WTC11 (cell line): ENCODE data around the gene BCL11B. TPM values are rescaled to one million over a fixed set of nuclear protein-coding genes. Genes with fewer than 3 reads are reported as not detected.

Source experiments
- ATAC-seq: fragments of 200-7000 bp; cut with Tn5 transposase; 2 replicates; pipeline ENCODE4 v1.10.0; 2021; ENCODE audit warnings: mild to moderate bottlenecking, moderate library complexity
- CTCF ChIA-PET: fragments of 300-600 bp; sonication (Branson Sonifier 250); formaldehyde crosslinking; loops from one replicate; lab custom pipeline; 2021; ENCODE audit warnings: antibody characterized with exemption; lab: Charles Lee
- POLR2A ChIA-PET: fragments of 350-600 bp; sonication (Branson Sonifier 250); formaldehyde crosslinking; loops from one replicate; lab custom pipeline; 2021; ENCODE audit warnings: antibody characterized with exemption; lab: Charles Lee
- DNase-seq: peaks from one replicate; pipeline ENCODE4 v3.0.0; 2021; ENCODE audit warnings: low spot score
- H3K27ac Mint-ChIP-seq: 2 replicates; pipeline ENCODE4 v1.8.0; 2021; ENCODE audit warnings: mixed read lengths
- H3K27me3 Mint-ChIP-seq: 2 replicates; pipeline ENCODE4 v1.8.0; 2021; ENCODE audit warnings: low read depth, mild to moderate bottlenecking, moderate library complexity, mixed read lengths
- H3K36me3 Mint-ChIP-seq: 2 replicates; pipeline ENCODE4 v1.8.0; 2021; ENCODE audit warnings: mixed read lengths
- H3K4me1 Mint-ChIP-seq: 2 replicates; pipeline ENCODE4 v1.8.0; 2022; ENCODE audit warnings: mixed read lengths
- H3K4me3 Mint-ChIP-seq: 2 replicates; pipeline ENCODE4 v1.8.0; 2021; ENCODE audit warnings: mild to moderate bottlenecking, moderate library complexity, mixed read lengths
- H3K9me3 Mint-ChIP-seq: 2 replicates; pipeline ENCODE4 v1.8.0; 2021; ENCODE audit warnings: mixed read lengths
- AR ChIP-seq: fragments of 250-450 bp; sonication (Bioruptor Pico); IDR thresholded peaks from 2 replicates; pipeline ENCODE4 v1.9.0; 2021; ENCODE audit warnings: mild to moderate bottlenecking
- ATF1 ChIP-seq: sonication (generic); formaldehyde crosslinking; IDR thresholded peaks from 2 replicates; pipeline ENCODE4 v1.8.1; 2023; ENCODE audit warnings: mild to moderate bottlenecking, moderate library complexity, missing genetic modification reagents
- CBFB ChIP-seq: sonication (generic); formaldehyde crosslinking; IDR thresholded peaks from 2 replicates; pipeline ENCODE4 v1.8.1; 2022; ENCODE audit warnings: mild to moderate bottlenecking, low read depth, missing genetic modification reagents
- CDX4 ChIP-seq: fragments of 250-450 bp; sonication (Bioruptor Pico); IDR thresholded peaks from 2 replicates; pipeline ENCODE4 v1.9.0; 2021; ENCODE audit warnings: moderate library complexity, mild to moderate bottlenecking, inconsistent platforms, borderline replicate concordance
- CREB1 ChIP-seq: sonication (generic); formaldehyde crosslinking; IDR thresholded peaks from 2 replicates; pipeline ENCODE4 v1.8.0; 2023; ENCODE audit warnings: mild to moderate bottlenecking, missing genetic modification reagents
- ESRRA ChIP-seq: sonication (generic); formaldehyde crosslinking; IDR thresholded peaks from 2 replicates; pipeline ENCODE4 v1.8.1; 2022; ENCODE audit warnings: mild to moderate bottlenecking, missing genetic modification reagents, borderline replicate concordance
- FOXJ3 ChIP-seq: sonication (generic); formaldehyde crosslinking; IDR thresholded peaks from 2 replicates; pipeline ENCODE4 v1.9.0; 2021; ENCODE audit warnings: missing genetic modification reagents, mild to moderate bottlenecking, borderline replicate concordance
- GRHL2 ChIP-seq: fragments of 250-450 bp; sonication (Bioruptor Pico); IDR thresholded peaks from 2 replicates; pipeline ENCODE4 v1.8.0; 2022; ENCODE audit warnings: mild to moderate bottlenecking, moderate library complexity; ENCODE audit not compliant: insufficient replicate concordance, severe bottlenecking
- HMGA2 ChIP-seq: fragments of 250-450 bp; sonication (Bioruptor Pico); IDR thresholded peaks from 2 replicates; pipeline ENCODE4 v1.4.0; 2021; ENCODE audit warnings: mild to moderate bottlenecking, moderate library complexity
- IRF1 ChIP-seq: sonication (generic); formaldehyde crosslinking; IDR thresholded peaks from 2 replicates; pipeline ENCODE4 v1.8.0; 2023; ENCODE audit warnings: missing genetic modification reagents
- MAX ChIP-seq: sonication (generic); formaldehyde crosslinking; IDR thresholded peaks from 2 replicates; pipeline ENCODE4 v1.8.0; 2022; ENCODE audit warnings: mild to moderate bottlenecking, missing genetic modification reagents
- NR1H2 ChIP-seq: sonication (generic); formaldehyde crosslinking; IDR thresholded peaks from 2 replicates; pipeline ENCODE4 v1.9.0; 2021; ENCODE audit warnings: mild to moderate bottlenecking, moderate library complexity, missing genetic modification reagents
- PRRX2 ChIP-seq: fragments of 250-450 bp; sonication (Bioruptor Pico); IDR thresholded peaks from 2 replicates; pipeline ENCODE4 v1.8.0; 2021; ENCODE audit warnings: mild to moderate bottlenecking
- RORB ChIP-seq: fragments of 250-450 bp; sonication (Bioruptor Pico); IDR thresholded peaks from 2 replicates; pipeline ENCODE4 v1.9.0; 2021; ENCODE audit warnings: mild to moderate bottlenecking
- TEAD4 ChIP-seq: sonication (generic); formaldehyde crosslinking; IDR thresholded peaks from 2 replicates; pipeline ENCODE4 v1.8.0; 2022; ENCODE audit warnings: mild to moderate bottlenecking, missing genetic modification reagents
- ZNF263 ChIP-seq: sonication (generic); formaldehyde crosslinking; IDR thresholded peaks from 2 replicates; pipeline ENCODE4 v1.8.1; 2022; ENCODE audit warnings: low read depth, mild to moderate bottlenecking, moderate library complexity, missing genetic modification reagents
- total RNA-seq: library from RNA; stranded (reverse); gene quantifications from 3 replicates; pipeline ENCODE4 v1.2.3, GENCODE V29; 2021
- TF ChIP-seq, protein P1 (sequence below): fragments of 250-450 bp; sonication (Bioruptor Pico); IDR thresholded peaks from 2 replicates; pipeline ENCODE4 v1.9.0; 2021; ENCODE audit warnings: mild to moderate bottlenecking
- TF ChIP-seq, protein P2 (sequence below): sonication (generic); formaldehyde crosslinking; IDR thresholded peaks from 2 replicates; pipeline ENCODE4 v1.8.1; 2023; ENCODE audit warnings: mild to moderate bottlenecking, missing genetic modification reagents, moderate library complexity
- TF ChIP-seq, protein P3 (sequence below): sonication (generic); formaldehyde crosslinking; IDR thresholded peaks from 2 replicates; pipeline ENCODE4 v1.8.1; 2023; ENCODE audit warnings: mild to moderate bottlenecking, missing genetic modification reagents

BCL11B gene
- total RNA-seq, 1 experiment from 2014 or later: 9.1 TPM

DNA sequence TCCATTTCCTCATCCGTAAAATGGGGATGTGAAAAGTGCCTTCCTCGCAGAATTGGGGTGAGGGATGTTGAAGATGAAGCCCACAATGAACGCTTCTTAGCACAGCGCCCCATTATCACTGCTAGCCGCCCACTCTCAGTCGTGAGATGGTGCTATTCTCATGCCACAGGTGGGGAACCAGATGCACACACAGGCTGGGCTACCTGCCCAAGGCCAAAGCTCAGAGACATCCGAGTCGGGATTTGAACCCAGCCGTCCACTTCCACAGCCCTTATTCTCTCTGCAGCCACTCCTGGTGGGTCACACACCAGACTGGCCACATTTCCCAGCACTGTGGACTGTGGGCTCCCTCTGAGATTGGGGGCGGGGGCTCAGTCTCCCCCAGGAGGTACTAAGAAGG lies 55.8 kb downstream of the BCL11B start (continued):
- no peak for TF ChIP-seq AR (CRISPR knock-in tag)
- TF ChIP-seq HMGA2 (CRISPR knock-in tag): no peak
- no peak for TF ChIP-seq CBFB (CRISPR knock-in tag)
- TF ChIP-seq, protein P1, sequence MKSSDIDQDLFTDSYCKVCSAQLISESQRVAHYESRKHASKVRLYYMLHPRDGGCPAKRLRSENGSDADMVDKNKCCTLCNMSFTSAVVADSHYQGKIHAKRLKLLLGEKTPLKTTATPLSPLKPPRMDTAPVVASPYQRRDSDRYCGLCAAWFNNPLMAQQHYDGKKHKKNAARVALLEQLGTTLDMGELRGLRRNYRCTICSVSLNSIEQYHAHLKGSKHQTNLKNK: no peak
- TF ChIP-seq, protein P2, sequence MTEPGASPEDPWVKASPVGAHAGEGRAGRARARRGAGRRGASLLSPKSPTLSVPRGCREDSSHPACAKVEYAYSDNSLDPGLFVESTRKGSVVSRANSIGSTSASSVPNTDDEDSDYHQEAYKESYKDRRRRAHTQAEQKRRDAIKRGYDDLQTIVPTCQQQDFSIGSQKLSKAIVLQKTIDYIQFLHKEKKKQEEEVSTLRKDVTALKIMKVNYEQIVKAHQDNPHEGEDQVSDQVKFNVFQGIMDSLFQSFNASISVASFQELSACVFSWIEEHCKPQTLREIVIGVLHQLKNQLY: no peak
- no peak for TF ChIP-seq MAX (CRISPR knock-in tag)

DNA sequence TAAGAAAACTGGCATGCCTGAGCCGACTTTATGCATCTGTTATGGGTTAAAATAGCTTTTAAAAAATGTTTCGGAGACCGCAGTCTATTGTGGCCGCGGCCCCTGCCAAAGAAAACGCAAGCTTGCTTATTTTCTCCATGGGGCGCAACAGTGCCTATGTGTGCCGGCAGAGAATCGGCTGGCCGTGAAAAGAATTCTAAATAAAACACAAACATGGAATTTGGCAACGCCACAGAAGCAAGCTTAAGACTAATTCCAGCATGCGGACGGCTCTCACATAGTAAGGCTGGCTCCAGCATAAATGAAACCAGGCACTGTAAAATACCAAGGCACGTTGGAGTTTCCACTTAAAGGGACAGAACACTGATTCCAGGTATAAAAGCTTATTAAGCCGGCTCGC lies 56.7 kb downstream of the BCL11B start:
- H3K36me3 Mint-ChIP-seq: 0 out of 2 replicates have a peak, but pooled peaks cover 2% of the 10 kb centered on the region
- TF ChIP-seq, protein P1: no peak
- TF ChIP-seq RORB (CRISPR knock-in tag): no peak
- TF ChIP-seq ATF1 (CRISPR knock-in tag): no peak
- no peak for TF ChIP-seq IRF1 (CRISPR knock-in tag)
- TF ChIP-seq FOXJ3 (CRISPR knock-in tag): no peak
- no peak for TF ChIP-seq ZNF263
- TF ChIP-seq CDX4 (CRISPR knock-in tag): no peak
- no peak for TF ChIP-seq ESRRA (CRISPR knock-in tag)
- no peak for TF ChIP-seq GRHL2 (CRISPR knock-in tag)
- TF ChIP-seq NR1H2 (CRISPR knock-in tag): no peak
- POLR2A ChIA-PET: interaction anchor here (0.6 to 1.8 kb wide), 2 partner anchors 9 to 31 kb away, joined by 5 to 6 read pairs; no protein-coding TSS in a partner anchor
- H3K27ac Mint-ChIP-seq: no peak overlapping the region
- DNase-seq: no peak
- H3K4me1 Mint-ChIP-seq: peaks cover 28% of the 10 kb centered on the region
- H3K27me3 Mint-ChIP-seq: no peaks in the 10 kb centered on the region
- CTCF ChIA-PET: interaction anchor here (0.8 to 1.5 kb wide), 2 partner anchors 9 to 27 kb away, joined by 3 to 7 read pairs; no protein-coding TSS in a partner anchor
- no peak overlapping the region for H3K4me3 Mint-ChIP-seq
- no peak for ATAC-seq
- no peaks in the 10 kb centered on the region for H3K9me3 Mint-ChIP-seq

DNA sequence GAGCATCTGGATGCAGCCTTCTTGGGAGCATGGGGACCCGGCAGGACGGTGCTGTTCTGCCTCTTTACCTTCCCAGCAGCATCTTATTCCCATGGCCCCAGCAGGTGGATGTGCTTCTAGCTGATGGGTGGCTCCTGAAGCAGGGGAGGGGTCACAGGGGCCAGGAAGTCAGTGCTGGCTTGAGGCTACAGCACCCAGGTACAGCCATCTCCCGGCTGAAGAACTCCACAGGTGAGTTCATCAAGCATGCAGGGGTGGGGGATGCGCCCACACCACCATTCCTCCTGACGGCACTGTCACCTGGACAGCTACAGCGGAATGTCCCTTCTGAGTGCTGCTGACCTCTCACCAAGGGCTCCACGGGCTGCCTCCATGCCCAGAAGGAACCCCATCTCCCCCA lies 57.3 kb downstream of the BCL11B start:
- Mint-ChIP-seq H3K4me3 (no peak overlapping the region), H3K36me3 (no peaks in the 10 kb centered on the region), H3K9me3 (no peaks in the 10 kb centered on the region), H3K27me3 (no peaks in the 10 kb centered on the region), H3K4me1 (peaks cover 30% of the 10 kb centered on the region), H3K27ac (no peak overlapping the region)
- DNase-seq (no peak), ATAC-seq (no peak)
- TF ChIP-seq, protein P3, sequence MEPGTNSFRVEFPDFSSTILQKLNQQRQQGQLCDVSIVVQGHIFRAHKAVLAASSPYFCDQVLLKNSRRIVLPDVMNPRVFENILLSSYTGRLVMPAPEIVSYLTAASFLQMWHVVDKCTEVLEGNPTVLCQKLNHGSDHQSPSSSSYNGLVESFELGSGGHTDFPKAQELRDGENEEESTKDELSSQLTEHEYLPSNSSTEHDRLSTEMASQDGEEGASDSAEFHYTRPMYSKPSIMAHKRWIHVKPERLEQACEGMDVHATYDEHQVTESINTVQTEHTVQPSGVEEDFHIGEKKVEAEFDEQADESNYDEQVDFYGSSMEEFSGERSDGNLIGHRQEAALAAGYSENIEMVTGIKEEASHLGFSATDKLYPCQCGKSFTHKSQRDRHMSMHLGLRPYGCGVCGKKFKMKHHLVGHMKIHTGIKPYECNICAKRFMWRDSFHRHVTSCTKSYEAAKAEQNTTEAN: no peak
- TF ChIP-seq TEAD4 (CRISPR knock-in tag) (no peak), PRRX2 (CRISPR knock-in tag) (no peak), CREB1 (CRISPR knock-in tag) (no peak)
- ChIA-PET CTCF (interaction anchor here (0.7 to 1.5 kb wide), 3 partner anchors 10 to 53 kb away, joined by 3 to 7 read pairs (median 3); no protein-coding TSS in a partner anchor), POLR2A (interaction anchor here (0.6 to 1.8 kb wide), 2 partner anchors 10 to 31 kb away, joined by 5 to 6 read pairs; no protein-coding TSS in a partner anchor)
